Activated naive CD4-positive, alpha-beta T cell treated with anti-CD3 and anti-CD28 coated beads, Interleukin-2, amount 50 U/mL, for 16 hours (primary cell): ENCODE results near the gene PCCB.
"Not testable (repeated sequence)": the region's sequence is repeated elsewhere in the genome, so short reads cannot be mapped to it uniquely, and the experiment has no call there.

Experiments
- DNase-seq: peaks from one replicate; pipeline ENCODE4 v3.0.0-alpha.2; 2020

The PCCB gene

GRCh38 chr3:136329593-136329992 is 79.5 kb downstream of the PCCB start:
- DNase-seq: no peak

DNA sequence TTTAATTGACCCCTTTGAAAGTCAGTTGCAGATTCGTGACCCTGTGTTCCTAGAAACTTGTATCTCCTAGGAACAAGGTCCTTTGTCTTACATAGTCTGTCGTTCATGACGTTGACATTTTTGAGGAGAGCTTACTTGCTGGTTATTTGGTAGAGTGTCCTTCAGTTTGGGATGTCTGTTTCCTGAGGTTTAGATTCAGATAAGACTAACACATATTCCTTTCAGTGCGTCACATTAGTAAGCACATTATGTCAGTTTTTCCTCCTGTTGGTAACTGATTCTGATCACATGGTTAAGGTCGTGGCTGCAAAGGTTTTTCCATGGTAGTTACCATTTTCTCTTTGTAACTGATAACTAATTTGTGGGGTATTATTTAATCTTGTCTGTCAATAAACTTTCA is 80.8 kb downstream of the PCCB start:
- DNase-seq: no peak

DNA sequence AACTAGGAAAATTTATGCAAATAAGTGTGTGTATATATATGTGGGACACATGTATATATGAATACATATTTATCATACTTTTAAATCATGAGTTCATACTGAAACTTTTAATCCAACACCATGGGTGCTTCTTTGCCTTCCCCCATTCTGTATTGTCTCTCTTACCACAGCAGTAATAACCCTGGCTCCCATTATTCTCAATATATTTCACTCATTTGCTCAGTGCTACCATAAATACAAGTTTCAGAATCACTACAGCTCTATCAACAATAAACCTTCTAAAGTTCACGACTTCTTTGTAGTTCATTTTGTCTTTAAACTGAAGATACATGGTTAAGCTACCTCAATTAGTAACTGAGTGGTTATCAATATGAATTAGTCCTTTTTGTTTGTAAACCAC is 82.2 kb downstream of the PCCB start:
- no peak for DNase-seq

GRCh38 chr3:136332776-136333175 is 82.6 kb downstream of the PCCB start:
- DNase-seq: no peak

GRCh38 chr3:136334209-136334608 is 84.1 kb downstream of the PCCB start:
- no peak for DNase-seq

DNA sequence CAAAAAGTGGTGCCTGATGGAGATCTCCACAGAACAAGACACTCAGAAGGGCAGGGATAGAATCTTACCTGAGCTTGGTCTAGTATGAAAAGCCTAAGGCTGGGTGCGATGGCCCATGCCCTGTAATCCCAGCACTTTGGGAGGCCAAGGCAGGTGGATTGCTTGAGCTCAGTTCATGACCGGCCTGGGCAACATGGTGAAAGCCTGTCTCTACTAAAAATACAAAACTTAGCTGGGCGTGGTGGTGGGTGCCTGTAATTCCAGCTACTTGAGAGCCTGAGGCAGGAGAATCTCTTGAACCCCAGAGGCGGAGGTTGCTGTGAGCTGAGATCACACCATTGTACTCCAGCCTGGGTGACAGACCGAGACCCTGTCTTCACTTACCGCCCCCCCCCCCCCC is 84.6 kb downstream of the PCCB start:
- not testable (repeated sequence) for DNase-seq

DNA sequence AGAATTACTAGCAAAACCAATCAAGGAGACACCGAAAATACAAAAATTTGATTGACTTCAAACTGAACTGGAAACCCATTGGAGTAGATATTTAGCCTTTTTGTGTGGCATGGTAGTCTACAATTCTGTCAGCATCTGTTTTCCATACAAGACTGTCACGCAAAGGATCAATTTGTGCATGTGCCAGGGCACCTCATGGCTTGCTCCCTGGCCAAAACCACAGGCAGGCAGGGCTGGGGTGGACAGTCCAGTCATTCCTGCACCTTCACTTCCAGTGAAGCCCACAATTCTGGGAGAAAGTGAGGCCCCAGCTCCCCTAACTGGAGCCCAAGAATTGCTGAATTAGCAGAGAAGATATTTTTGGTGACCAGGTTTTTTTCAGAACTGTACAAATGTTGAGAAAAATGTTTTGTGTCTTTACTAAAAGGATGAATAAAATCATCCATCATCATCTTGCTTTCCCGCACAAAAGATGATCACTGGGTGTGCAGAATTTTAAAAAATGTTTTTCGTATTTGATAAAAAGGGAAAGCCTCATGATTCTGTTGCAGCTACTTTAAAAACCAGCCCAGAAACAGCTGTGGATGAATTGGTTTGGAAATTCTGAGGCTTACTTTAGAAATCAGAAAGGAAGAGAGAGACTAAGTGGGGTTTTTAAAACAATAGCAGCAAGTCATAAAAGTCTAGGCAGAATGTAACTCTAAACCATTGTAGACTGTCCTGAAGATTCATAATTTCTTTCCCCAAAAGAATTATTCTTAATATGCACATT is 86.4 kb downstream of the PCCB start:
- no peak for DNase-seq

- no peak for DNase-seq
These were observed 93.3 kb downstream of the PCCB start for GRCh38 chr3:136343446-136343845.

DNA sequence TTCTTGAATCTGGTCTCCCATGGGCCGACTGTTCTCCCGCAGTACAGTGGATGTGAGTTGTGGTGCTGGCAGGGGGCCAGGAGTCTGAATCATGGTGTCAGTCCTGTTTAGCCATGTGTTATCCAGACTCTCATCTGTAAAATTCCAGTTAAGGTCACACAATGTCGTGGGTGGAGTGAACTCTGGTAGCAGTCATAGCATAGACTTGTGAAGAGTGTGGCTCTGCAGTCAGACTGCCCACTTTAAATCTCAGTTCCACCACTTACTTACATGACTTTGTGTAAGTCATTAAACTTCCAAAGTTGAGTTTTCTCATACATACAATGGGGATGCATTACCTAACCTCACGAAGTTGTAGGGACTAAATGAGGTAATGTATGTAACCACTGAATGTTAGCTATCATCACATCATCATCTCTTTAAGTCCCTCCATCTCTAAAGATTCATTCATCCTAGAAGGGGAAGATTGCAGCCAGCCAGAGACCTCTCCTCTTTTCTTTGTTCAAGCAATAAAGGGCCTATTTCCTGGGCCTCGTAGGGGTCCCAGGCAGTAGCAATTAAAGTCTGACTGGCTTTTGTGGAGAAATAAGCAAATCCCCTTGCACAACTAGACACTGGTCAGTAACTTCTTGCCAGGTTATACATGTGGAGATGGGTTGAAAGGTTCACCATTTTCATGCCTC is 93.9 kb downstream of the PCCB start:
- no peak for DNase-seq

- DNase-seq: no peak
These were observed 96.3 kb downstream of the PCCB start for GRCh38 chr3:136346486-136346885.

GRCh38 chr3:136350132-136350531 is 100.0 kb downstream of the PCCB start:
- DNase-seq: no peak

DNA sequence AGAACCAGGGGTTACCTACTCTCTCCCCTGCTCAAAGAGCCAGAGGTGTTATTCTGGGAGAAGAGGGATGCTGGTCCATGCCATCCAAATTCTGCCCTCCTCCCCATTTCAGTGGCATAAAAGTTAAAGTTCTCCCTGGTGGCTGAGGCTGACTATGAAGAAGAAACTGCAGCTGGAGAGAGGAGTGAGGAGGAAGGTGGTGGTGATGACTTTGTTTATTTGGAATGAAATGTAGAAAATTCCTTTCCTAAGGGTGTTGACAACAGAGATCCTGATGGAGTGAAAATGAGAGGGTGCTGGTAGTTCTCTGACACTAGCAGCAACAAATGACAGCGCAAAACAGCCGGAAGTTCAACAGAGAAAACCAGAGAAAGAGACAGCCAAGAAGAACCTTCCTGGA is 100.4 kb downstream of the PCCB start:
- no peak for DNase-seq

- DNase-seq: no peak
These were observed 101.2 kb downstream of the PCCB start for GRCh38 chr3:136351351-136351750.

- DNase-seq: no peak
These were observed 101.8 kb downstream of the PCCB start for GRCh38 chr3:136351905-136352304.

GRCh38 chr3:136353461-136353860 is 103.3 kb downstream of the PCCB start:
- no peak for DNase-seq

- DNase-seq: no peak
These were observed 116.1 kb downstream of the PCCB start for GRCh38 chr3:136366289-136366688.

- not testable (repeated sequence) for DNase-seq
These were observed 125.7 kb downstream of the PCCB start for GRCh38 chr3:136375800-136376199.

GRCh38 chr3:136377508-136377907 is 127.4 kb downstream of the PCCB start:
- no peak for DNase-seq

- DNase-seq: no peak
These were observed 127.9 kb downstream of the PCCB start for GRCh38 chr3:136378011-136378410.
